Kidney (tissue), 14 donors: Measurements from ENCODE around the gene TMEM72. TPM values are rescaled to one million over a fixed set of nuclear protein-coding genes. Genes with fewer than 3 reads are reported as not detected.

Experiments
- DNase-seq, 5 donors: peaks; one replicate each; pipeline ENCODE4 v3.0.0-alpha.2; 2013 to 2020
- FAIRE-seq: peaks from 2 replicates; lab custom pipeline; 2012; peaks lifted over from hg19 to GRCh38; lab: Jason Lieb, UNC
- H3K27ac ChIP-seq, 2 donors: one replicate each; pipeline ENCODE4 v1.7.0; 2013; ENCODE audit warnings: low read depth in 2 of 2, low read length in 2 of 2, inconsistent platforms in 1 of 2
- H3K27me3 ChIP-seq: one replicate; pipeline ENCODE4 v1.7.1; 2013; ENCODE audit warnings: low read length, inconsistent platforms; ENCODE audit not compliant: control insufficient read depth, insufficient read depth
- H3K36me3 ChIP-seq, 3 donors: one replicate each; pipeline versions ENCODE4 v1.7.0 to v1.7.1; 2013; ENCODE audit warnings: low read length in 3 of 3, control low read depth in 1 of 3, inconsistent platforms in 1 of 3; ENCODE audit not compliant: insufficient read depth in 3 of 3, control insufficient read depth in 2 of 3
- H3K4me1 ChIP-seq, 3 donors: one replicate each; pipeline versions ENCODE4 v1.7.0 to v1.7.1; 2013; ENCODE audit warnings: low read length in 3 of 3, inconsistent platforms in 1 of 3, low read depth in 1 of 3; ENCODE audit not compliant: control insufficient read depth in 2 of 3, insufficient read depth in 2 of 3
- H3K4me3 ChIP-seq, 3 donors: one replicate each; pipeline versions ENCODE4 v1.7.0 to v1.8.1; 2013; ENCODE audit warnings: low read length in 3 of 3, control low read depth in 1 of 3, inconsistent platforms in 1 of 3
- H3K9ac ChIP-seq, 3 donors: one replicate each; pipeline versions ENCODE4 v1.7.0 to v1.7.1; 2013; ENCODE audit warnings: low read length in 3 of 3, control low read depth in 1 of 3, inconsistent platforms in 1 of 3
- H3K9me3 ChIP-seq, 3 donors: one replicate each; pipeline versions ENCODE4 v1.7.0 to v1.7.1; 2013; ENCODE audit warnings: low read length in 3 of 3, control low read depth in 1 of 3, inconsistent platforms in 1 of 3; ENCODE audit not compliant: control insufficient read depth in 2 of 3, insufficient read depth in 1 of 3
- intact Hi-C: fragments of 100-400 bp; cut with DNase I; formaldehyde crosslinking; loops from one replicate; pipeline ENCODE4 v1.11.1; 2022
- polyA plus RNA-seq: library from polyadenylated mRNA; stranded (reverse); fragments of 350-450 nt; fragmentation: Illumina TruSeq; extraction: RNeasy Lipid Tissue Mini Kit (QIAGEN cat#74804); gene quantifications from one replicate; pipeline ENCODE4 v1.2.3, GENCODE V29; 2014; ENCODE audit warnings: low read depth, low replicate concordance; ENCODE audit not compliant: insufficient read depth
- total RNA-seq: library from RNA; stranded (reverse); fragmentation: NEBNext Ultra II Directional; extraction: Animal tissue kit (Norgen Biotek cat#: 25700); gene quantifications from one replicate; pipeline ENCODE4 v1.2.1, GENCODE V29; 2021
- TF ChIP-seq, protein P1 (sequence below): IDR thresholded peaks from 3 replicates; pipeline ENCODE4 v1.5.1; 2012; ENCODE audit warnings: mild to moderate bottlenecking, moderate library complexity, borderline replicate concordance; ENCODE audit not compliant: insufficient read depth; ENCODE audit errors: extremely low read depth
- donor health status: control.
- donor health status: control.
- donor health status: control.
- donor health status: control.
- donor health status: control.
- donor health status: DM: yes; HTN: yes; CAD: no.
- donor health status: Normal renal cell carcinoma (clear cell type).

Gene TMEM72
- total and polyA plus RNA-seq, 2 donors from 2014 or later, result 19.3 to 127 TPM

DNA sequence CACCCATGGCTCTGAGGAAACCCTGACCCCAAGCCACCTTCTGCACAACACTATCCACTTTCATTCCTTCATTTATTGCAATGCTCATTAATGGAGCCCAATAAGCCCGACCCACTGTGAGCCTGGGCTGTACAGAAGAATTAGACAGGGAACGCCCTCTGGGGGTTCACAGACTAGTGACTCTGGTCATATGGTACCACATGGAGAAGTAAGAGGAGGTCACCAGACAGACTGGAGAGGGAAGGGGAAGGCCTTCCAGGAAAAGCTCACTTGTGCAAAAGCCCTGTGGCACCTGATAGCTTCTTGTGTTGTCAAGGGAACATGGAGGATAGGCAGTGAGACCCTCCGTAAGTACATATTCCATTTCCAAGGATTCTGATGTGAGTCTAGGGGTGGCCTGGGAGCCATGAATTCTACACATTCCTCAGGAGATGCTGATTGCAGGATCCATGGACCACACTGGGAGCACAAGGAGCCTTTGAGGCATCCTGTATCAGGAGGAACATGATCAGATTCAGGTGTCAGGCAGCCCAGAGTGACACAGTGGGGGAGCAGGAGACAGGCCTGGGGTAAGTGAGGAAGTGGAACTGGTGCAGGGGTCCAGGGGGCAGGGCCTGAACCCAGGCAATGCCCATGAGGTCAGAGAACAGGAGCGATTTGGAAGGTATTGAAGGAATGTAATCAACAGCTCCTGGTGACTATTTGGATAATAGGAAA, 19.9 kb downstream of the TMEM72 start:
- no peaks in the 10 kb centered on the region for H3K27me3 ChIP-seq
- H3K27ac ChIP-seq, result peak overlapping the region in 1 of 2 donors; percentile 28
- peak in 1 of 5 donors; percentile 27 for DNase-seq
- H3K9me3 ChIP-seq, result no peaks in the 10 kb centered on the region
- no peak overlapping the region for H3K9ac ChIP-seq
- FAIRE-seq, result no peak
- intact Hi-C loops, result no loop called here
- H3K4me1 ChIP-seq, result peaks cover 0 to 29% (median 4%) of the 10 kb centered on the region in 3 donors
- peaks cover 0 to 2% (median 0%) of the 10 kb centered on the region in 3 donors for H3K36me3 ChIP-seq
- H3K4me3 ChIP-seq, result no peak overlapping the region
- TF ChIP-seq, protein P1, sequence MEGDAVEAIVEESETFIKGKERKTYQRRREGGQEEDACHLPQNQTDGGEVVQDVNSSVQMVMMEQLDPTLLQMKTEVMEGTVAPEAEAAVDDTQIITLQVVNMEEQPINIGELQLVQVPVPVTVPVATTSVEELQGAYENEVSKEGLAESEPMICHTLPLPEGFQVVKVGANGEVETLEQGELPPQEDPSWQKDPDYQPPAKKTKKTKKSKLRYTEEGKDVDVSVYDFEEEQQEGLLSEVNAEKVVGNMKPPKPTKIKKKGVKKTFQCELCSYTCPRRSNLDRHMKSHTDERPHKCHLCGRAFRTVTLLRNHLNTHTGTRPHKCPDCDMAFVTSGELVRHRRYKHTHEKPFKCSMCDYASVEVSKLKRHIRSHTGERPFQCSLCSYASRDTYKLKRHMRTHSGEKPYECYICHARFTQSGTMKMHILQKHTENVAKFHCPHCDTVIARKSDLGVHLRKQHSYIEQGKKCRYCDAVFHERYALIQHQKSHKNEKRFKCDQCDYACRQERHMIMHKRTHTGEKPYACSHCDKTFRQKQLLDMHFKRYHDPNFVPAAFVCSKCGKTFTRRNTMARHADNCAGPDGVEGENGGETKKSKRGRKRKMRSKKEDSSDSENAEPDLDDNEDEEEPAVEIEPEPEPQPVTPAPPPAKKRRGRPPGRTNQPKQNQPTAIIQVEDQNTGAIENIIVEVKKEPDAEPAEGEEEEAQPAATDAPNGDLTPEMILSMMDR, result no peak

DNA sequence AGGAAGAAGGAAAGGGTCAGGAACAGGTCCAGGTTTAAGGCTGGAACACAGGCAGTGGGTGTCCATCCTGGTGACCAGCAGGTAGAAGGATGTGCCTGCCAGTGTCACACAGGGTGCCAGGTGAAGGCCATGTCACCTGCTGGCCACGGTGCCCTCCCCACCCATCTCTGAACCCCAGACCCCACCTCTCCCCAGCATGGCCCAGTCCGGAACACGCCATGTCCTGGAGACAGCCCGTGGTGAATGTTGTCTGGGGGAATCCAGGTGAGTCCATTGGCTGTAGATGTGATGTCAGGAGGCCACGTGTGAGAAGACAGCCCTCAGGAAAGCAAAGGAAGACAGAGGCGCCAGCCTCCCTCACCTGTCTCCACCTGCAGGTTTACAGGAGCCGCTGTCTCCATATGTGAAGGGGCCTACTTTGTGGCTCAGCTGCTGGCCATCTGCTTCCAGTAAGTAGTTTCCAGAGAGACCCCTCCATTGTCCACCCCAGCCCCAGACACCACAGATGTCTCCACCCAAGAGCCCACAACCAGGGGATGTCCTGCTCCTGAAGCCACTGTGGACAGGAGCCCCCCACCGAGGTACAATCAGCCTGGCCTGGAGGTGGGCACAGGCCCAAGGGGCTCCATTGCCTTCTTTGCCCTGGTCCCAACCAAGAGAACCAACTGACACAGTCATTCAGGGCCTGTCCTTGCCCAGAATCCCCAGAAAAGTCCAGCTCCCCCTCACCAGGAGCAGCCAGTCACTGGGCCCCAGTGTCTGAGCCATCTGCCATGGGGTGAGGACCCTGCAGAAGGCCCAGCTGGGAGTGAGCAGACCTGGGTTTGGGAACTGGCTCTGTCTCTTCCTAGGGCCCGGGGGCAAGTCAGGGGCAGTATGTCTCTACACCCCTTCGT, 20.7 kb downstream of the TMEM72 start:
- Histone ChIP-seq H3K36me3 (no peaks in the 10 kb centered on the region), H3K4me1 (peaks cover 0 to 26% (median 4%) of the 10 kb centered on the region in 3 donors), H3K27ac (no peak overlapping the region), H3K27me3 (no peaks in the 10 kb centered on the region), H3K4me3 (no peak overlapping the region), H3K9ac (no peak overlapping the region), H3K9me3 (no peaks in the 10 kb centered on the region)
- FAIRE-seq (no peak), DNase-seq (peak in 1 of 5 donors; percentile 53)
- TF ChIP-seq, protein P1, result no peak
- intact Hi-C loops, result no loop called here

DNA sequence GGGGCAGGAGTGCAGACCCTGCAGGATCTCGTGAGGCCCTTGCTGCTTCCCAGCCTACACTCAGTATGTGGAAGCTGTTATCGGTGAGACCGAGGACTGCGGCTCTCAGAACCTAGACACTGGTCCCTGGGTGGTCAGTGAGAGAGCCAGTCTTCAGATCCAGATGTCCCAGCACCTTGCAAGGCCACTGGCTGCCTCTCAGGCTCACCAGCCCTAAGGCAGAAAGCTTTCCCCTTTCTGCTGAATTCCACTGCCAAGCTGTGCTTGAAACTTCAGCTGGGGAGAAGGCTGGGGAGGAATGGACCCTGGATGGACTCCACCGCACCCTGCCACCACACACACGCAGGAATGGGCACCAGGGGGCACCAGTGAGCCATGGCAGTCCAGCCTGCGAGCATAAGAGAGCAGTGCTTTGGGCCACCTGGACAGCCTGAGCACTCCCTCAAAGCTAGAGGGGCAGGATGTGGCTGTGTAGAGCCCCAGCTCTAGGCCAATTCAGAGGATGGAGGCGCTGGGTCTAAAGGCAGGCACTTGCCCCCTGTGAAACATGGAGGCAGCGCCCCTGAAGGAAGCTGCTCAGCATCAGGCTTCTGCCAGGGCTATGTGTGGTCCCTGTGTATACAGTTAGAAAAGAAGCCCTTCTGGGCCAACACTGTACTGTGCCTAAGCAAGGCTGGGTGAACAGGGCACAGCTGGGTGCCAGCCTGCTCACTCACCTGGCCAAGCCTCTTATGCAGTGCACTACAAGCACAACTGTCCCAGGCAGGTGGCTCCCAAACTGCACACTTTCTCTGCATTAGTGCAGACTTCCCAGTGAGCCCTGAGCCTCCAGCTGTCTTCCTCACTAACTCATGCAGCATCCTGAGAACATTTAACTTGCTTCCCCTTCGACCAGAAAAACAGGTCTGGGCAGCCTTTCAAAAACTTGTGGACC, 21.6 kb downstream of the TMEM72 start:
- no peak for FAIRE-seq

More for the DNA sequence above, 21.6 kb downstream of the TMEM72 start:
- Histone ChIP-seq H3K4me1 (peaks cover 0 to 25% (median 0%) of the 10 kb centered on the region in 3 donors), H3K27me3 (no peaks in the 10 kb centered on the region), H3K4me3 (no peak overlapping the region), H3K36me3 (no peaks in the 10 kb centered on the region), H3K27ac (no peak overlapping the region), H3K9me3 (no peaks in the 10 kb centered on the region), H3K9ac (no peak overlapping the region)
- intact Hi-C loops, result no loop called here
- DNase-seq, result peak; percentile 90 to 95 (median 93)
- TF ChIP-seq, protein P1, result peak; percentile 96
